ENCODE results near the gene ADAMTS15. TPM values are rescaled to one million over a fixed set of nuclear protein-coding genes. Genes with fewer than 3 reads are reported as not detected.

The ADAMTS15 gene, protein sequence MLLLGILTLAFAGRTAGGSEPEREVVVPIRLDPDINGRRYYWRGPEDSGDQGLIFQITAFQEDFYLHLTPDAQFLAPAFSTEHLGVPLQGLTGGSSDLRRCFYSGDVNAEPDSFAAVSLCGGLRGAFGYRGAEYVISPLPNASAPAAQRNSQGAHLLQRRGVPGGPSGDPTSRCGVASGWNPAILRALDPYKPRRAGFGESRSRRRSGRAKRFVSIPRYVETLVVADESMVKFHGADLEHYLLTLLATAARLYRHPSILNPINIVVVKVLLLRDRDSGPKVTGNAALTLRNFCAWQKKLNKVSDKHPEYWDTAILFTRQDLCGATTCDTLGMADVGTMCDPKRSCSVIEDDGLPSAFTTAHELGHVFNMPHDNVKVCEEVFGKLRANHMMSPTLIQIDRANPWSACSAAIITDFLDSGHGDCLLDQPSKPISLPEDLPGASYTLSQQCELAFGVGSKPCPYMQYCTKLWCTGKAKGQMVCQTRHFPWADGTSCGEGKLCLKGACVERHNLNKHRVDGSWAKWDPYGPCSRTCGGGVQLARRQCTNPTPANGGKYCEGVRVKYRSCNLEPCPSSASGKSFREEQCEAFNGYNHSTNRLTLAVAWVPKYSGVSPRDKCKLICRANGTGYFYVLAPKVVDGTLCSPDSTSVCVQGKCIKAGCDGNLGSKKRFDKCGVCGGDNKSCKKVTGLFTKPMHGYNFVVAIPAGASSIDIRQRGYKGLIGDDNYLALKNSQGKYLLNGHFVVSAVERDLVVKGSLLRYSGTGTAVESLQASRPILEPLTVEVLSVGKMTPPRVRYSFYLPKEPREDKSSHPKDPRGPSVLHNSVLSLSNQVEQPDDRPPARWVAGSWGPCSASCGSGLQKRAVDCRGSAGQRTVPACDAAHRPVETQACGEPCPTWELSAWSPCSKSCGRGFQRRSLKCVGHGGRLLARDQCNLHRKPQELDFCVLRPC
- not detected in 2 replicates for total RNA-seq

DNA sequence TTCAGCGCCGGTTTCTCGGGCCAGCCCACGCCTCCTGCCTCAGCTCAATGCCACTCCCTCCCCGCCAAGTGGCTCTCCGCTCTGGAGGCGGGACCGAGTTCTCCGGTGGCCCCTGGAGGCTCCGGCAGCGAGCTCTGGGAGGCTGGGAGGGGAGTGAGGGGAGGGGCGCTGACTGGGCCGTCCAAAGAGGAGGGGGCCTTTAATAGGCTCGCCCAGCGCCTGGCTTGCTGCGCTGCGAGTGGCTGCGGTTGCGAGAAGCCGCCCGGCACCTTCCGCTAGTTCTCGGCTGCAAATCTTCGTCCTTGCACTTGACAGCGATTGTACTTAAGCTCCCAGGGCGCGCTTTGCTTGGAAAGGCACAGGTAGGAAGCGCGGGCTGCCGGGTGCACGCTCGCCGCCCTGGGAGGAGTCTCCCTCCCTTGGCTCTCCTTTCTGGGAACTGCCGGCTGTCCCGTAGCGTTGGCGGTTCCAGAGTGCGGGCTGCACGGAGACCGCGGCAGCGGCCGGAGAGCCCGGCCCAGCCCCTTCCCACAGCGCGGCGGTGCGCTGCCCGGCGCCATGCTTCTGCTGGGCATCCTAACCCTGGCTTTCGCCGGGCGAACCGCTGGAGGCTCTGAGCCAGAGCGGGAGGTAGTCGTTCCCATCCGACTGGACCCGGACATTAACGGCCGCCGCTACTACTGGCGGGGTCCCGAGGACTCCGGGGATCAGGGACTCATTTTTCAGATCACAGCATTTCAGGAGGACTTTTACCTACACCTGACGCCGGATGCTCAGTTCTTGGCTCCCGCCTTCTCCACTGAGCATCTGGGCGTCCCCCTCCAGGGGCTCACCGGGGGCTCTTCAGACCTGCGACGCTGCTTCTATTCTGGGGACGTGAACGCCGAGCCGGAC is at the start of gene ADAMTS15:
TSS of gene ADAMTS15 (plus strand) at position 230 of the 894 bp plus-strand sequence. CDS start at position 559, 329 bp downstream.
- DNase-seq (ENCODE audit: low spot score) = peak; percentile 47
- Mint-ChIP-seq H3K4me3 (ENCODE audit: low read depth) (peak within 1 kb of the TSS; percentile 52), H3K27ac (no peak within 1 kb of the TSS), H3K27me3 (ENCODE audit: low read depth) (peaks cover 51% of the 10 kb centered on the region), H3K9me3 (no peaks in the 10 kb centered on the region), H3K4me1 (ENCODE audit: low read depth) (peaks cover 2% of the 10 kb centered on the region), H3K36me3 (ENCODE audit: low read depth) (no peaks in the 10 kb centered on the region)
- intact Hi-C loops (cut with micrococcal nuclease) = loop anchor here (2.0 kb wide), 1 partner anchor 14 kb away; no protein-coding TSS in a partner anchor

DNA sequence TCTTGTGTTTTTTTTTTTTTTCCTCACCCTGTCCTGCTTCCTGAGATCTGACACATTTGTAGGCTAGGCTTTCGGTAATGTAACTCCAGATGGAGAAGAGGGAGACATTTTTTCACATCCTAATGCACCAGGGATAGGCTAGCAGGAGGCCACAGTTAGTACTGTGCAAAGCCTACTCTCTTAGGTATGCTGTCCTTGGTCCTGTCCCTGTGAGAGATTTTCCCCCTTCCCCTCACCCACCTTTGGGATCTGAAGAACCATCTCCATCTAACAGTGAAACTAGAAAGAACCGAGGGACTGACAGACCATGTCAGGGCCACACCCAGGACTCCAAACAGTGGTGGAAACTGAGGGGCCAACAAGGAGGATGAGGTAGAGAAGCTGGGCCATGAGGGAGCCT is 49.2 kb upstream of the ADAMTS15 start:
- H3K4me1 Mint-ChIP-seq (ENCODE audit: low read depth) = peaks cover 5% of the 10 kb centered on the region
- no peak for DNase-seq (ENCODE audit: low spot score)
- no peaks in the 10 kb centered on the region for H3K9me3 Mint-ChIP-seq
- no peaks in the 10 kb centered on the region for H3K36me3 Mint-ChIP-seq (ENCODE audit: low read depth)
- no peak overlapping the region for H3K4me3 Mint-ChIP-seq (ENCODE audit: low read depth)
- H3K27me3 Mint-ChIP-seq (ENCODE audit: low read depth) = peaks cover 31% of the 10 kb centered on the region
- intact Hi-C loops (cut with micrococcal nuclease) = no loop called here
- H3K27ac Mint-ChIP-seq = no peak overlapping the region

DNA sequence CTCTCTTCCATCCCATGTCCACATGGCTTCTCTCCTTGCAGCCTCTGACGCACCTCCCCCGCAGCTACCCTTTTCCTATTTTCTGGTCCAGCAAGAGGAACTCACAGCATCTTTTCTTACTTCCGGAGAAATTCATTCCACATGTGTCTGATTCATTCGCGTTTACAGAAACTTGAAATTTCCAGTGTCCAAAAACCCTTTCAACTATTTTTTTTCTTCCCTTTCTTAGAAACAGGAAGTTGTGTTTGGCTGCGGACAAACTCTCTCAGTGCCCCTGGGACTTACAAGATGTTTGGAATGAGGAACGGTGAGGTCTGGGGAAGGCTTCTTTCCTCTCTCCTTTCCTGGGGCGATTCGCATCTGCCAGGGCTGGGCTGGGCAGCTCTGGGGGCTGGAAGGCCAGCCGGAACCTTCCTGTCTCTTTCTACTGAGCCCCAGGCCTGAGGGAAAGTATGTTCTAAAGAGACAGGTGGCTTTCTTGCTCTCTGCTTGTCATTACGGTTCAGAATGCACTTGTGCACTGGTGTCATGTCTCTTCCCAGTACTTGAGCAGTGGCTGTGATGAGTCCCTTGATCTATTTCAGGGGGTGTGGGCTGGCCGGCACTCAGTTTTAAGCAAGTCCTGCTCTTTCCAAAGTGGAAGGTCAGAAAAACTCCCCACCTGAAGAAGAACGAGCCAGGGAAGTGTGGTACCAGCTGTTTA is 47.5 kb upstream of the ADAMTS15 start:
- H3K27me3 Mint-ChIP-seq (ENCODE audit: low read depth) = peaks cover 28% of the 10 kb centered on the region
- H3K4me1 Mint-ChIP-seq (ENCODE audit: low read depth) = peaks cover 5% of the 10 kb centered on the region
- H3K4me3 Mint-ChIP-seq (ENCODE audit: low read depth) = no peak overlapping the region
- no peaks in the 10 kb centered on the region for H3K9me3 Mint-ChIP-seq
- H3K27ac Mint-ChIP-seq = no peak overlapping the region
- no peaks in the 10 kb centered on the region for H3K36me3 Mint-ChIP-seq (ENCODE audit: low read depth)
- intact Hi-C loops (cut with micrococcal nuclease) = no loop called here
- no peak for DNase-seq (ENCODE audit: low spot score)

DNA sequence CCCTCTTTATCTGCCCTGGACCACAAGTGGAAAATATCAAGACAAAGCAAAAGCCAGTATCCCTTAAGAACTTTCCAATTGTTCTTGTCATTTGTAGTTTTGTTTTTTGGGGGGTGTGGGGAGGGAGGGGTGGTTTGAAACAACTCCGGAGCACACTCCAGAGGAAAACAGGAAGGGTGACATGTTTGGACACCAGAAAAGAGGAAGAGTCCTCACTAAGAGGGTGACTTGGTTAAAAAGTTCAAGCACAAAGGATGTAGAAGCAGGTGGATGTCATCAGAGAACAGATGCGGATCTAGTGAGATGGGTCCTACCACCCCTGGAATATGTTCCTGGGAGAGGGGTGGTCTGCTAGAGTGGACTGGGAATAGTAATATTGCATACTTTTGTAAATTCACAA is 45.9 kb upstream of the ADAMTS15 start:
- Mint-ChIP-seq H3K9me3 (no peaks in the 10 kb centered on the region), H3K4me3 (ENCODE audit: low read depth) (no peak overlapping the region), H3K27ac (no peak overlapping the region), H3K36me3 (ENCODE audit: low read depth) (no peaks in the 10 kb centered on the region), H3K27me3 (ENCODE audit: low read depth) (peaks cover 25% of the 10 kb centered on the region), H3K4me1 (ENCODE audit: low read depth) (peaks cover 5% of the 10 kb centered on the region)
- intact Hi-C loops (cut with micrococcal nuclease) = no loop called here
- DNase-seq (ENCODE audit: low spot score) = no peak

DNA sequence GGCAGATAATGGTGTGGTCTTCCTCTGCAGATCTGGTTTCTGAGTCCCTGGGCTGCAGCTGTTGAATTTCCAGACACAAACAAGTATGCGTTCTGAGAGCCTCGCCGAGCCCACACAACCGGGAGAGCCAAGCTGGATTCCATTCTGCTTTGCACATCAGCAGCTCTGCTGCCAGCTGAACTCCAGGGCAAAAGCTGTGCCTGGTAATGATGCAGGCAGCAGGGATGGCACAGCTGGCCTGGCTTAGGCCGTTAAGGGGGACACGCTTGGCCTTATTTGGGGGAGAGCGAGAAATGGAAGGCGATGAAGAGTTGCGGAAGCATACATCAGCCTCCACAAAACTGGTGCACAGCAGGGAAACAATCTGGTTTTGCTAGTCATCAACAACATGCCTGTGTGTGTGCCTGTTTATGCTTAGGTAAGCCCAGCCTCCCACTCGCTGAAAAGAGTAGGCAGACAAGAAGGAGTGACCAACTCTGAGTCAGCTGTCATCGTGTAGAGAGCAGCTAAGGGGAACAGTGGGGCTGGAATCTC is 45.1 kb upstream of the ADAMTS15 start:
- no peaks in the 10 kb centered on the region for H3K9me3 Mint-ChIP-seq
- no peak overlapping the region for H3K27ac Mint-ChIP-seq
- intact Hi-C loops (cut with micrococcal nuclease) = no loop called here
- peaks cover 21% of the 10 kb centered on the region for H3K27me3 Mint-ChIP-seq (ENCODE audit: low read depth)
- no peak for DNase-seq (ENCODE audit: low spot score)
- no peaks in the 10 kb centered on the region for H3K36me3 Mint-ChIP-seq (ENCODE audit: low read depth)
- peaks cover 5% of the 10 kb centered on the region for H3K4me1 Mint-ChIP-seq (ENCODE audit: low read depth)
- H3K4me3 Mint-ChIP-seq (ENCODE audit: low read depth) = no peak overlapping the region

DNA sequence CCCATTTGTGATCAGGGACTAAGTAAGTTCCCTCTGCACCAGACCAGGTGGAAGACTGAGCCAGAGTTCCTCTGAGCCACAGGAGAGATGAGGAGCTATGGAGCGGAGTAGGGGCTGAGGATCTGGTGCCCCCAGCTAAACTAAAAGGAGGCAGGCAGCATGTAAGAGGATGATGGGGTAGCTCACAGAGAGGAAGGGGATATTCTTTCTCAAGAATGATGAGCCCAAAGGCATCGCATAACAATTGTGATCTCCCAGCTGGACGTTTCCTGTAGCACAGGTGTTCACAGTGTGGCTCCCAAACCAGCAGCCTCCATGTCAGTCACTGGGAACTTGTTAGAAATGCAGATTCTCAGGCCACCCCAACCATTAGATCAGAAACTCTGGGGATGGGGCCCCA is 44.5 kb upstream of the ADAMTS15 start:
- H3K27me3 Mint-ChIP-seq (ENCODE audit: low read depth) = peaks cover 22% of the 10 kb centered on the region
- no peak for DNase-seq (ENCODE audit: low spot score)
- H3K9me3 Mint-ChIP-seq = no peaks in the 10 kb centered on the region
- H3K27ac Mint-ChIP-seq = no peak overlapping the region
- H3K4me3 Mint-ChIP-seq (ENCODE audit: low read depth) = no peak overlapping the region
- peaks cover 5% of the 10 kb centered on the region for H3K4me1 Mint-ChIP-seq (ENCODE audit: low read depth)
- intact Hi-C loops (cut with micrococcal nuclease) = no loop called here
- H3K36me3 Mint-ChIP-seq (ENCODE audit: low read depth) = no peaks in the 10 kb centered on the region

DNA sequence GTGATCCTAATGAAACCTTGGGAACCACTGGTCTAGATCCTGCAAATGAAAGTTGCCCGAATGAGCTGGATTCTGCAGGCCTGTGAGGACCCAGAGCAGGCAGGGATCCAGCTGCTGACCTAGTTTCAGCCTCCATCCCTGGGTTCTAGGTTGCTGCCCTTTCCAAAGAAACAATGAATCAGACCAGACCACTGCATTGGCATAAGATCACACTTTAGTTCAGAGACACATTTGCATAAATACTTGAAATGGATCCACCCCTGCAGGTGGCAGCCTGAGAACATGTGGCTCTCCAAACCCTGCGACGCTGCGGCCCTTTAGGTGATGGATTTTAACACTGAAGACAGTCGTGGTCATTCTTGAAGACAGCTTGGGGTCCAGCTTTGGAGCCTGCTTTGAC is 43.7 kb upstream of the ADAMTS15 start:
- H3K4me3 Mint-ChIP-seq (ENCODE audit: low read depth) = no peak overlapping the region
- intact Hi-C loops (cut with micrococcal nuclease) = no loop called here
- H3K4me1 Mint-ChIP-seq (ENCODE audit: low read depth) = peaks cover 5% of the 10 kb centered on the region
- H3K27ac Mint-ChIP-seq = no peak overlapping the region
- no peaks in the 10 kb centered on the region for H3K36me3 Mint-ChIP-seq (ENCODE audit: low read depth)
- no peak for DNase-seq (ENCODE audit: low spot score)
- no peaks in the 10 kb centered on the region for H3K9me3 Mint-ChIP-seq
- peaks cover 22% of the 10 kb centered on the region for H3K27me3 Mint-ChIP-seq (ENCODE audit: low read depth)

DNA sequence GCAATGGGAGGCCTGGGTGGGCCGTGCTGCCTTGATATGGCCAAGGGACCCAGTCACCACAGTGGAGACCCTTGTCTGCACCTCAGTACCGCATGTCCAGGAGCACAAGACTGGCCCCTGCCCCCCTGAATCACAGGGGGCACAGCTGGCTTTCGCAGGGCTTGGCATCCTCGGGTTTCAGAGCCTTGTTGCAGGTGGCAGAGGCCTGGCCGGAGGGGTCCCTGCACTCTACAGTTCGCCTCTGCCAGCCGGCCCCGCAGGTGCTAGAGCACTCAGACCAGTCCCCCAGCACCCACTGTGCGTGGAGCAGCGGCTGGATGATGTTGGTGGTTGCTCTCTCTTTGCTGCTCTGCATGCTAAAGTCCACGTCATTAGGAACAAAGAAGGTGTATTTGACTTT is 43.0 kb upstream of the ADAMTS15 start:
- Mint-ChIP-seq H3K4me3 (ENCODE audit: low read depth) (no peak overlapping the region), H3K27ac (no peak overlapping the region), H3K9me3 (no peaks in the 10 kb centered on the region), H3K4me1 (ENCODE audit: low read depth) (peaks cover 4% of the 10 kb centered on the region), H3K36me3 (ENCODE audit: low read depth) (no peaks in the 10 kb centered on the region), H3K27me3 (ENCODE audit: low read depth) (peaks cover 16% of the 10 kb centered on the region)
- intact Hi-C loops (cut with micrococcal nuclease) = no loop called here
- DNase-seq (ENCODE audit: low spot score) = no peak

DNA sequence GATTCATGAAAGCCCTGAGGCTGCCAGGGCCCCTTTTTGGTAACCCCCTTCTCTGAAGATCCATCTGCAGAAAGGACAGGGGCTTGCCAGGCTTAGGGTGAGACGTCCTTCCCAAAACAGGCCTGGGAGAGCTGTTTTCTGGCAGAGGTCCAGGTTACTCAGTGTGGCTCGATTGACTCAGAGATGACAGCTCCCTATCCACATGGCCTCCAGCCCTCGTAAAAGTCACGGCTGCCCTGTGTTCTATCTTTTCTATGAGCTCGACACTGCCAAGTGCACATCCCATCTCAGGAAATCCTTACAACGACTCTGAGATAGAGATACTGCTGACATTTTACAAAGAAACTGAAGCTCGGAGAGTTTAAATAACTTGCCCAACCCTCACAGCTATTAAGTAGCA is 40.5 kb upstream of the ADAMTS15 start:
- DNase-seq (ENCODE audit: low spot score) = no peak
- Mint-ChIP-seq H3K36me3 (ENCODE audit: low read depth) (no peaks in the 10 kb centered on the region), H3K4me1 (ENCODE audit: low read depth) (peaks cover 1% of the 10 kb centered on the region), H3K4me3 (ENCODE audit: low read depth) (no peak overlapping the region), H3K27ac (no peak overlapping the region), H3K9me3 (no peaks in the 10 kb centered on the region), H3K27me3 (ENCODE audit: low read depth) (peaks cover 5% of the 10 kb centered on the region)
- intact Hi-C loops (cut with micrococcal nuclease) = no loop called here

DNA sequence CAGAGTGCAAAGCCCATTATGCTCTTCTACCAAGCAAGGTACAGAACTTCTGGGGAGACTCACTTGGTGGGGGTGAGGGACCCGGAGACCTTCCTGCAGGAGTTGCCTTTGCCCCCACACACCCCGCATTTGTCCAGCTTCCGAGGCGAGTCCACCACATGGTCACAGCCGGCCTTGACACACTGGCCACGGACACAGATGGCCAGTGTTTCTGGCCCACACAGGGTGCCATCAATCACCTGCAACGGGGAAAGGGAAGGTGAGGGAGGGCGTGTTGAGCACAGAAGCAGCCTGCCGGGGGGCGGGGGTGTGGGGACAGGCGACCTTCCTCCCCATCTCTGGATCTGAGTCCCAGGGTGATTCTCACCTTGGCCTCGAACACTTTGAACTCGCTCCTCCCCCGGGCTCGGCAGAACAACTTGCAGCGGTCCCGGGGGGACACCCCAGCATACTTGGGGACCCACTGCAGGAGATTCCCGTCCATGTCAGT is 40.0 kb upstream of the ADAMTS15 start:
- intact Hi-C loops (cut with micrococcal nuclease) = no loop called here
- DNase-seq (ENCODE audit: low spot score) = no peak
- Mint-ChIP-seq H3K4me3 (ENCODE audit: low read depth) (no peak overlapping the region), H3K27ac (no peak overlapping the region), H3K36me3 (ENCODE audit: low read depth) (no peaks in the 10 kb centered on the region), H3K4me1 (ENCODE audit: low read depth) (no peaks in the 10 kb centered on the region), H3K27me3 (ENCODE audit: low read depth) (peaks cover 4% of the 10 kb centered on the region), H3K9me3 (no peaks in the 10 kb centered on the region)

DNA sequence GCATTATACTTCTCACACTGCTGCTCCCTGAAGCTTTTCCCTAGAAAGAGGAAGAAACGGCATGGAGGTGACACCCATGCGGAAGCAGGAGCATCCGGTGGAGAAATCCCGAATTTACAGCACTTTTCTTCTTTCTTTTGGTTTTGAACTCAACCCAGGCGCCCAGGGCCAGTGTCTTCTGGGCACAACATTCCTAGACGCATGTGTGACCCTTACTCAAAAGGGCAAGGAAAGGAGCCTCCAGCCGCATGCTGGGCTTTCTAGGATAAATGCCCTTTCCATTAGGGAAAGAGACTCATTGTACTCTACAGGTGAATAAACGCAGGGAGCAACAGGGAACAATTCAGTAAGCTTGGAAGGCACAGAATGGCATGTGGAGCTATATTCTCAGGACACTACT is 39.5 kb upstream of the ADAMTS15 start:
- H3K9me3 Mint-ChIP-seq = no peaks in the 10 kb centered on the region
- intact Hi-C loops (cut with micrococcal nuclease) = no loop called here

More for the DNA sequence above, 39.5 kb upstream of the ADAMTS15 start:
- Mint-ChIP-seq H3K4me3 (ENCODE audit: low read depth) (no peak overlapping the region), H3K27ac (no peak overlapping the region), H3K36me3 (ENCODE audit: low read depth) (no peaks in the 10 kb centered on the region), H3K4me1 (ENCODE audit: low read depth) (no peaks in the 10 kb centered on the region), H3K27me3 (ENCODE audit: low read depth) (peaks cover 4% of the 10 kb centered on the region)
- no peak for DNase-seq (ENCODE audit: low spot score)

Data from activated T-helper 2 cell treated with anti-CD3 and anti-CD28 coated beads, Interferon-gamma antibody, Interleukin-2, Interleukin-4, amounts not matched to agents 10 μg/mL and 5 μg/mL and 100 μg/mL, durations not matched to agents 14 hours and 24 hours and 36 hours (primary cell).